ENCODE data around the gene DISP2.

DISP2 gene

GRCh38 chr15:40343512-40343911 lies 14.5 kb upstream of the DISP2 start:
- DNase-seq = no peak

DNA sequence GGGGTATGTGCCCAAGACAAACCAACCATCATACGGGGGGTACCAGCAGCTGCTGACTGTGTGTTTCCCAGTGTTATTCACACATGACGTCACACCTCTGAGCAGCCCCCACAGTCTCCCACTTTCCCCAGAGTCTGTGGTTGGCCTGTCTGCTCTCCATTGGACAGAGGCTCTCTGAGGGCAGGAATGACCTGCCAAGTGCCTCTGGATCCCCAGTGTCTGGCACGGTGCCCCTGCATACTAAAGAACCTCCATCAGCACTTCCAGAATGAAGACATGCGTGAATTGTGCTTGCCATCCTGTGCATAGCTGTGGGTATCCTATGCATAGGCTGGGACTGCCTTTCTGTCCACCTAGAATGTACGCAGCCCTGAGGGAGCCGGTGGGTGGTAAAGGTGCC lies 13.8 kb upstream of the DISP2 start:
- no peak for DNase-seq

DNA sequence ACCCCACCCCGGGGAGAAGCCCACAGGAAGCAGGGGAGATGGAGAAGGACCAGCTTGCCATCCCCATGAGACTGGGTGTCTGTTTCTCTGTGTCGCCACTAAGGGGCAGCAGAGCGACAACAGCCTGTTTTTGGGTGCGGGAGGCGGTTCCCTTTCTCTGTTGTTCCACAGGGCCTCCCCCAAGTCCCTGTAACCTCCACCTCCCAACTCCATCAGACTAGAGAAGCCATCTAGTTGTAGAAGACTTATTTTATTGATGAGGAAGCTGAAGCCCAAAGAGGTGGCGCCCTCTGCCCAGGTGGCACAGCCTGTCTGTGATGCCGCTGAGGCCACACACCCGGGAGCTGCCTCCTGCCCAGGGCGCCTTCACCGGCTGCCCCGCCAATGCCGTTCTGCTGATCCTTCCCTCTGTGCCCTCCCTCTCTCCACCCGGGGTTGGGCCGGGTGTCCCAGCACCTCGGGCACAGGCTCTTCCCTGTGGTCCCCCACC lies 13.3 kb upstream of the DISP2 start:
- DNase-seq = peak; percentile 16

DNA sequence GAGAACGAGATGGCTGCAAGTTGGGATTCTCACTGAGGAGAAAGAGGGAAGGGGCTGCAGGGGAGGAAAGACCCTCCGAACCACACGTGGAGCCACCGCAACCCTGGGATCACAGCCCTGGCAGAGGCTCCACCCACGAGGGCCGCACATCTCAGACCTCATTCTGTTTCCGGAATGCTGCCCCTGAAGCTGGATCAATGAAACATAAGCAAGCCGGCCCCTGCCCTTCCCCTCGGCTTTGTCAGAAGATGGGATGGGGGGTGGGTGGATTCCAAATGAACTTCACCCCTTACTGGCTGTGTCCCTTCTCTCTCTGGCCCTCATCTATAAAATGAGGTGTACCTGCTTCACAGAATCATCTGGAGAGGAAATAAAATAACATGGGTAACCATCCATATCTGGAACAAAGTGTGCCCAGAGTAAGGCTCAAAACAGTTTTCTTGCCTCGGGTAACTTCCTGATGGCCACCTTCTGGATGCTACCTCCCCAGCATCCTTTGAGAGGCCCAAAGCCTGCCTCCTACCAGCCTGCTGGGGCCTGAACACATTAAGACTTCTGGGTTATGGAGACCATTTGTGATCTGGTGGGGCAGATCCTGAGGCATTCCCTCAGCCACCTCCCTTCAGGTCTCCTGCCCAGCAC lies 12.7 kb upstream of the DISP2 start:
- DNase-seq = no peak

- DNase-seq = no peak
Measured at GRCh38 chr15:40345867-40346578, 12.0 kb upstream of the DISP2 start.

DNA sequence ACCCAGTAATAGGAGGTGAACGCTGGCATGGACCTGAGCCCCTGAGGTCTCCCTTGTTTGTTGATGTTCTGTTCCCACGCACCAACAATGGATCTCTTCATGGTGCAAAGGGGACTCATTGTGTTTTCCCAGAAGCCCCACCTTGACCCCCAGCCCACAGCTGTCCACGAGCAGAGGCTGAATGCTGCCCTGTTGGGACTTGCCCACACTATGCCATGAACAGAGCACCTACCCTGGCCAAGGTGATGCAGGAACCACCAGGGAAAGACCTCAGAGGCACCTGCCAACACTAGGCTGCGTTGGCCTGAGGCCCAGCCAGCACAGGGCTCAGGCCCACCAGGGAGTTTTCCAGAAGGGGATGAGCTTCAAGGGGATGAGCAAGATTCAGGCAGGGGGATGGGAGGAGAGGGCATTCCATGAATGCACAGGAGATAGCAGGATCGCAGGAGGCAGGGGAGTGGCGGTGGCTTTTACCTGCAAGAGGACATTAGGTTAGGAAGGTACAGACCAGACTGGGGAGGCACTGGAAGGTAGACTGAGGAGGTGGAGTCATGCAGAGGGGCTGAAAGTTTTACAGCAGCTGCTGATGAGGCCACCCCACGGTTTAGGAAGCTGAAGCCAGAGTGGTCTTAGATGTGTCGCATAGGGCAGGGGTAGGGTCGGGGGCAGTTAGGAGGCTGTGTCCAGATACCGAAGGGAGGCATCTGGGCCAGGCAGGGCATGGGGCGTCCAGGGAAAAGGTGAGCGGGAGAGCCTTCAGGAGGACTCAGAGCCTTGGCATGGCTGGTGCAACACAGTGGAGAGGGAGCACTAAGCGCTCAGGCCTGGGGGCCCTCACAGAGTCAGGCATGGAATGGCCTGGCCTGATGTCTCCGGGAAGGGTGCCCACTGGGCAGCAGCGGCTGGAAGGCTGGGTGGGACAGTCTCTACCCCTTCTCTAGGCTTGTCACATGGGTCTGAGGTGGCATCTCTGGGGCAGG lies 11.2 kb upstream of the DISP2 start:
- DNase-seq = no peak

DNA sequence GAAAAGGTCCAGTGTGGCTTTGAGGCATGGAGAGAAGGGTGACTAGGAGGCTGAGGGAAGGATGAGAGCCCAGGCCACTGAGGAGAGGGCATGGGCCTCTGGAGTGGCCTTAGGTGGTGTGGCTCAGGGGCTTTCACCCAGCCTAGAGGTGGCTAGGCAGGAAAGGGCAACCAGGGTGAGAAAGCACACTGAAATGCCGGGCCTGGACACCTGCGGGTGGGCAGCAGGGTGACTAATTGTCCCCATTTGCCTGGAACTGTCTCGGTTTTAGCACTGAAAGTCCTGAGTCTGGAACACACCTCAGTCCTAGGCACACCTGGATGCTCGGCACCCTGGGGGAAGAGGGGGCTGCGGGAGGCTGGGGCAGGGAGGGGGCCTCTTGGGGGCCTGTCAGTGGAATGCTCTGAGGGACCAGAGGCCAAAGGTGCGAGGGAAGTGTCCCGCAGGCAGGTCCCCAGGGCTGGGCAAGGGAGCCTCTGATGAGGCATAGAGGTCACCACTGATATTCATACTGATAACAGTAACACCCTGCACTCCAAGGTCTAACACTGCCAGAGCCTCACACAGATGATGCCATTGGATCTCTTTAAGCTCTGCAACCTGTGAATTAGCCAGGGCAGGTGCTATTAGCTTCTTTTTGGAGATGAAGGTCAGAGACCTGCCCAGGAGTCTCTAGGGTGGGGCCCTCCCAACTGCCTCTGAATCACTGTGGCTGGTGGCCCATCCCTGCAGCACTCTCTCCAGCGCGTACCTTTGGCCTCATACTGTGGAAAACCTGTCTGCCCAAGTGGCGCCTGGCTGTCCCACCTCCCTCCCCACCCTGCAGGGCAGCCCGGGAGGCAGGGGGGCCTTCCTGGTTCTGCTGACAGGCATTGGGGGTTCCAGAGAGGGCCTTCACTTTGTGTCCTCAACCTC lies 10.2 kb upstream of the DISP2 start:
- DNase-seq = no peak

DNA sequence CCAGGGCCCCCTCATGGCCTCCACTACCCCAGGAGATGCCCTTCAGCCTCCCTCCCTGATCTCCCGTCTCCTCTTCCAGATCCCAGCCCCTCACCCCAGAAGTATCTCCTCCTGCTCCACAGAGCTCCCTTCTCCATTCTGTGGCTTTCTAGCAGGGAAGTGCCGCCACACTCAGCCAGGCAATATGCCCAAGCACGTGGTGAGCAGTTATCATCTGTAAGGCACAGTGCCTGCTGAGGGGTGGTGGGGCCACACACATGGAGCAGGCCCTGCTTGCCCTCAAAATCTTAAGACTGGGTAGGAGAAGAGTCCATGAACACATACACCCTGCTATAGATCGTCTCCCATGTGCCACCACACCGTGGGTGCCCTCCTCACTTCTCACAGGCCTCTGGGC lies 9.5 kb upstream of the DISP2 start:
- DNase-seq = no peak

DNA sequence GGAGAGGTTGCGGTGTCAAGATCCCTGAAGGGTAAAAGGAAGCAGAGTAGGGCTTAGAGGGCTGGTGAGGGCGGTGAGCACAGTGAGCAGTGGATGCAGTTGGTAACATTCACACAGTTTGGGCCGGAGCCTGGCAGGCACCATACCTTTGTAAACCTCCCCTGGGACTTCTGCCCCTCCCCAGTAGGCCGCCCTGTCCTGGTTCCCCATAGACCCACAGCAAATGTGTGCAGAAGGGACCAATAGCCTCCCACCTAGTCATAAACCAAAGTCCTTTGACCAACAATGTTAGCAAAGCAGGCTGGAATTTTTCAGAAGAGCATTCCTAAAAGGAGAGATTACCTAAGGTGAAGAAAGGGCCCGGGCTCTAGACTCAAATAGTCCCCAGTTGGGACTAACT lies 8.9 kb upstream of the DISP2 start:
- no peak for DNase-seq

DNA sequence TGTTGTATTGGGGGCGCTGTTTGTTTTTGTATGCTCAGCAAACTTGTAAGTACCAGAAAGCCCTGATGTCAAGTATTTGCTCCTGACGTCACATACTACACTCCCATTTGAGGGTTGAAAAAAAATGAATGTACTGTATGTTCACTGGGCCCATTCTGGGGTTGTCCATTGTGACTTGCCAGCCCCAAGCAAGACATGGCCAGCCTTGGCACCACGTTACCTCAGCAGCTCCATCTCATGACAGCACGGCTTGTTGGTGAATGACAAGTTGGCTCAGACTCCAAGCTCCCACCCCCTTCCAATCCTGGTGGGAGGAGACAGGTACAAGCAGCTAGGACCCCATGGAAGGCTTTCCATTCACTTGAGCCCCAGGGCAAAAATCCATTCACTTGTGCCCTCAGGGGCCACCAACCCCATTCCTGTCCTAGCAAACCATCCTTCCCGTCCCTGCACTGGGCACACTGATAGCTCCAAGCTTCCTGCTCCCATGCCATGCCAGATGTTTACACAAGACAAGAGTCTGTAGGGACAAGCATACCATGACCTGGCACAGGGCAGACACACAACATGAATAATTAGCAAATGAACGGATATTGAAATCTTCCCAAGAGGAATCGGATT lies 5.6 kb upstream of the DISP2 start:
- no peak for DNase-seq

DNA sequence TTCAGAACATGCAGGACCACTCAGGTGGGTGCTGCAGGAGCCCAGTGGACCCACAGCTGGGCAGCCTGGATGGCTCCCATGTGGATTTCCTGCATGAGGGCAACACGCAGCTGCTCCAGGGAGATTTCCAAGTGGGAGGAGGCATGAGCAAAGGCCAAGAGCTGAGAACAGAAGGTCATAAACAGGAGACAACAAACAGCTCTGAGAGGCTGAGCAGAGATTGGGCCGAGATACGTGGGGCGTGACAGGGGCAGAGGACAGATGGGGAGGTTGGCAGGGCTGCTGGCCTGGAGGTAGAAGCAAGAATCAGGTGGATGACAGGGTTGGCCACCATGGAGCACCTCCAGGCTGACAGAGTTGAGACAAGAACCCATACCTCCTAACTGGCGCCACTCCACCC lies 4.3 kb upstream of the DISP2 start:
- DNase-seq = no peak

- no peak for DNase-seq
Measured at GRCh38 chr15:40354408-40355171, 3.4 kb upstream of the DISP2 start.

- no peak for DNase-seq
Measured at GRCh38 chr15:40355976-40356585, 1.9 kb upstream of the DISP2 start.

DNA sequence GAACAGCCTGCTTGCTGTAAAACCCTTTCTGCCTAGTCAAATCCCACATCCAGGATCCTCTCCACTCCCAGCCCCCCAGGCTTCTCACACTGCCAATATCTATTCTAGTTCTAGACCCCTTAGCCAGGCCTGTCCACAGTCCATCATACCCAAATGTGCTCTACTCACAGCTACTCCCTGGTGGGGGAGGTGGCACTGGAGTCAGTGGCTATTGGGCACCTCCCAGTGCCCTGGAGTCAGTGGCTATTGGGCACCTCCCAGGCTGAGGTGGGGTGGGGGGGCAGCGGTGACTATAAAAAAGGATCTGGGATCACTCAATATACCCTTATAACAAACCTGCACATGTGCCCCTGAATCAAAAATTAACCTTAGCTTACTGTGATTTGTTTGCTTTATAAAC lies 773 bp upstream of the DISP2 start:
- DNase-seq = no peak

GRCh38 chr15:40358471-40359353 lies 693 bp downstream of the DISP2 start:
- no peak for DNase-seq

DNA sequence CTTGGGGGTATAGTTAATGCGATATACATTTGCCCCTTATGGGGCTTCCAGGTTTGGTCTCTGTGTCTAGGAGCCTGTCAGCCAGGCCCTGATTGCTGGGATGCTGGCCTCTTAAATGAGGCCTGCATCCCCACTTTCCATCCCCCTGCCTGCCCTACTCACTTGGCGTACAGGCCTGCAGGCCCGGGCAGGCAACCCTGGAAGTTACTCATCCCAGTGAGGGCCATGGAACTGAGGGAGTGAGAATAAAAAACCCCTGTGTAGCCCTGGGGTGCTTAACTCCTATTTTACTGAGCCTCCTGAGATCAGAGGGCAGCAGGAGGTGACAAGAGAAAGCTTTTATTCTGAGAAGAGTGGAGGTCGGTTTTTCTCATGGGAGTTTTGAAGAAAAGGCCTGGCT lies 2.0 kb downstream of the DISP2 start:
- no peak for DNase-seq

GRCh38 chr15:40361640-40362039 lies 3.6 kb downstream of the DISP2 start:
- no peak for DNase-seq

DNA sequence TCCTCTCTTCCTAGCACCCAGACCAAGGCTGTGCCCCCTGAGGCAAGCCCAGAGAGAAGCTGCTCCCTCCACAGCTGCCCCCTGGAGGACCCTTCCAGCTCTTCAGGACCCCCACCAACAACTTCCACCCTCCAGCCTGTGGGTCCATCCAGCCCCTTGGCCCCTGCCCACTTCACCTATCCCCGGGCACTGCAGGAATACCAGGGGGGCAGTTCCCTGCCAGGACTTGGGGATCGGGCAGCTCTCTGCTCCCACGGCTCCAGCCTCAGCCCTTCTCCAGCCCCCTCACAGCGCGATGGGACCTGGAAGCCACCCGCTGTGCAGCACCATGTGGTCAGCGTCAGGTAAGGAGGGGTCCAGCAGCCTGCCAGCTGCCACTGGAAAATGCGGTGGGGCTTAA lies 5.6 kb downstream of the DISP2 start:
- no peak for DNase-seq

DNA sequence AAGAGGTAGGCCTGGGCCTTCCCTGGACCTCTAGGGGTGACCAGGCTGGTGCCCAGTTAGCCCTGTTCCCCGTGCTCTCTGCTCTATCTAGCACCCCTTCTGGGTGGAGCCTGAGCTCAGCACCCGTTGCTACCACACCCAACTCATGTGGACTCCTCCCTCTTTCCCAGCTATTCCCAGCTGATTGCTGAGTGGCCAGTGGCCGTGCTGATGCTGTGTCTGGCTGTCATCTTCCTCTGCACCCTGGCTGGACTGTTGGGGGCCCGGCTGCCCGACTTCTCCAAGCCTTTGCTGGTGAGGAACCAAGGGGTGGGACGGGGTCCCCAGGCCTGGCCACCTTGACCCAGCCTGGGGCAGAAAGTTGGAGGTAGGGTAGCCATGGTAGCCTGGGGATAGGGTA lies 6.2 kb downstream of the DISP2 start:
- DNase-seq = no peak

DNA sequence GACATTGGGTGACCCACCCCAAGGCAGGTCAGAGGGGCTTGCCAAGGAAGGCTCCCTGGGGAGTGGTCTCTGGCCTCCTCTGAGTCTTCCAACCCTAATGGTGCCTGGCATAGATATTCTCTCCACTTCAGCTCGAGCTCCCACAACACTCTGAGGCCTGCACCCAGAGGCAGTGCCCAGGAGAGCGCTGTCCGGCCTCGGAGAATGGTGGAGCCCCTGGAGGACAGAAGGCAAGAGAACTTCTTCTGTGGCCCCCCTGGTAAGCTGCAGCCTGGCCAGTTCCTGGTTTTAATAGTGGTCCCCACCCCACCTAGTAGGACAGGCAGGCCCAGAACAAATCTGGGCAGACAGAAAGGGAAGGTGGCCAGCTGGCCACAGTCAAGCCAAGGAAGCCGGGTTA lies 7.0 kb downstream of the DISP2 start:
- no peak for DNase-seq

All from NCI-H1048 (cell line).